Dermis blood vessel endothelial cell (primary cell): Measurements from ENCODE around the gene CCDC28A. TPM values are rescaled to one million over a fixed set of nuclear protein-coding genes. Genes with fewer than 3 reads are reported as not detected.
A peak's percentile ranks its signal among the peaks of the same experiment; 100 is the strongest.

Source experiments
- DNase-seq: peaks from one replicate; pipeline ENCODE4 v3.0.0; 2010
- total RNA-seq: library from RNA; depleted of rRNA; stranded (reverse); fragments of >200 nt; gene quantifications from 2 replicates; pipeline ENCODE4 v1.2.3, GENCODE V29; 2014

The CCDC28A gene
- total RNA-seq, 1 donor from 2014 or later: 22.1 TPM

DNA sequence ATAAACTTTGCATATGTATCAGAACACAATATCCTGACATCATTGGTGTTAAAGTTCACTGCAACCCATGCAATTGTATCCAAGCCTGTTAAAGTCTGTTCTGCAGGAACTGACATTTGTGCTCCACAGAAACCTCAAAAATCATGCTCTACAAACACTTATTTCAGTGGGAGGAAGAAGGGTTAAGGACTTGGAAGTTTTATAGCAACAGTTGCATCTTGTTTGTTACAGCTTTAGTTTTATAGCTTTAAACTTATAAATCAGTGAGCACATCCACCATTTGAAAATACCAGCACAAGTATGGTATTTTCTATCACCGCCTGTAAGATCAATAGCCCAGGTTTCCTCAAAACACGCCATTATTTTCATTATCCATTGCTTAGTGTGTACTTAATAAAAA, 23.2 kb downstream of the CCDC28A start:
- DNase-seq: no peak

DNA sequence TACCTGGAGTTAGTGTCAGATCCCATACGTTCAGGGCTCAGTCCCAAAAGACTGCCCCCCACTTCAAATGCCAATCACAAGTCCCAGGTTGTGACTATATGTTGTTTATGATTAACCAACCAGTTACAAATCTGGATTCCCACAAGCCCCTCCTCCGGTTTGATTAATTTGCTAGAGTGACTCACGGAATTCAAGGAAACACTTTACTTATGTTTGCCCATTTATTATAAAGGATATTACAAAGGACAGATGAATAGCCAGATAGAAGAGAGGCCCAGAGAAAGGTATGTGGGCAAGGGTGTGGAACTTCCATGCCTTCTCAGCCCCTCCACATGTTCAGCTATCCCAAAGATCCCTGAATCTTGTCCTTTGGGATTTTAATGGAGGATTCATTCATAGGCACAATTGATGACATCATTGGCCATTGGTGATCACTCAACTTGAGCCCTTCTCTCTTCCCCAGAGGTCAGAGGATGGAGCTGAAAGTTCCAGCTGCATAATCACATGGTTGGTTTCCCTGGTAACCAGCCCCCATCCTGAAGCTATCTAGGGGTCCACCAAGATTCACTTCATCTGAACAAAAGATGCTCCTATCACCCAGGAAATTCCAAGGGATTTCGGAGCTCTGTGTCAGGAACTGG, 24.4 kb downstream of the CCDC28A start:
- no peak for DNase-seq

- no peak for DNase-seq
Measured at GRCh38 chr6:138800377-138801150, 27.0 kb downstream of the CCDC28A start.

- DNase-seq: no peak
Measured at GRCh38 chr6:138803331-138803730, 29.8 kb downstream of the CCDC28A start.

- no peak for DNase-seq
Measured at GRCh38 chr6:138803861-138804260, 30.3 kb downstream of the CCDC28A start.

DNA sequence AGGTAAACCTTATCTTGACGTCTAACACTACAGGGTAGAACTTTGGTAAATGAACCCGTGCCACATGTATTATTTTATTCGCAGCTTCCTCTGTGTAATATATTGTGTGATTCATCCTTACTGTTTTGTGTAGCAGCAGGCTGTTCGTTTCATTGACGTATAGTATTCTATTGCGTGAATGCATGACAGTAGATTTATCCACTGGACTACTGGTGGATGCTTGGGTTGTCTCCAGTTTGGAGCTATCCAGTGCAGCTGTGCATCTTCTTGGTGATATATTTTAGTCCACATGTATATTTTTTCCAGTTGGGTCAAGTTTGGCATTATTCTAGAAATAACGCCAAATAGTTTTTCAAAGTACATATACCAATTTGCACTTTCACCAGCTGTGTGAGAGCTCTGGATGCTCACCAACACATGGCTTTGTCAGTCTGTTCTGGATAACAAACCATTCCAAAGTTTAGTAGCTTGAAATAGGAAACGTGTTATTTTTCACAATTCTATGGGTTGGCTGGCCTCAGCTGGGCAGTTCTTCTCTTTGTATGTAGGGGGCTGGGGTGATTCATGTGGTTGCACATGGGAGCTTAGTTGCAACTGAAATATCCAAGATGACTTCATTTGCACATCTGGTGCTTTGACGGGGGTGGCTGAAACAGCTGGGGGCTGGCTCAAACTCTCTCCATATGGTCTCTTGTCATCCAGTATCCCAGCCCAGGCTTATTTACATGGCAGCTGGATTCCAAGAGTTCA, 31.6 kb downstream of the CCDC28A start:
- no peak for DNase-seq

DNA sequence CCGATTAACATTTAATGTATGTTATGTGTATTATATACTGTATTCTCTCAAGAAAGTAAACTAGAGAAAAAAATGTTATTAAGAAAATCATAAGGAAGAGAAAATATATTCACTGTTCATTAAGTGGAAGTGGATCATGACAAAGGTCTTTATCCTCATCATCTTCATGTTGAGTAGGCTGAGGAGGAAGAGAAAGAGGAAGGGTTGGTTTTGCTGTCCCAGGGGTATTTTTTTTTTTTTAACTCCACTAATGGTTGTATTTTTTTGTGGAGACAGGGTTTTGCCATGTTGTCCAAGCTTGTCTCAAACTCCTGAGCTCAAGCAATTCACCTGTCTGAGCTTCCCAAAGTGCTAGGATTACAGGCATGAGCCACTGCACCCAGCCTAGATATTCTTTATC, 33.3 kb downstream of the CCDC28A start:
- no peak for DNase-seq

- DNase-seq: no peak
Measured at GRCh38 chr6:138809677-138810076, 36.1 kb downstream of the CCDC28A start.

GRCh38 chr6:138811866-138812265, 38.3 kb downstream of the CCDC28A start:
- no peak for DNase-seq

DNA sequence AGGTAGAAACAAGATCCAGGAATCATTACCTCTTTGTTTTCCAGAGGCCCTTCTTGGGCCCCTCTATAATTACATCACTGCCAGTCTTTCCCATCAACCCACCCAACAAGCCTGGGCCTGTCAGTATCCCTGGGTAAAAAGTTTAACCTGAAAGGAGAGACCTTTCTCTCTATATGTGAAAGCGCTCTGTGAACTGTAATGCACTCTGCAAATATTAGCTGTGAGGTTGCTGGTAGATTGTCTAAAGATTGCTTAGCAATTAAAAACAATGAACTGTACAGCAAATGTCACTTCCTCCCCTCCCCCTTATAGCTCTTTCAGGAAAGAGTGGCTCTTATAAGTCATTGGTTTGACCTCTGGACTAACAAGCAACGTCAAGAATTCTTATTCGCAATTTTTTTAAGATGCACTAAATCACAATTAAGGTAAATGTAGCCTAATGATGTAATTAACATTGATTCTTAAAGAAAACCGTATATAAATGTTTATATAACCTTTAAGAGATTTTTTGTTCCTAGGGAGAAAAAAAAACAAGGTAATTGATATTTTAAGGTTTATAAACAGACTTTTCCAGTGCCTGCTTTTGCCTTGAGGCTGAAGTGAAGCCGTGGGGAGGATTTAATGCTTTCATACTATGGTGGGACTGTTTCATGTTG, 40.7 kb downstream of the CCDC28A start:
- DNase-seq: peak; percentile 70

DNA sequence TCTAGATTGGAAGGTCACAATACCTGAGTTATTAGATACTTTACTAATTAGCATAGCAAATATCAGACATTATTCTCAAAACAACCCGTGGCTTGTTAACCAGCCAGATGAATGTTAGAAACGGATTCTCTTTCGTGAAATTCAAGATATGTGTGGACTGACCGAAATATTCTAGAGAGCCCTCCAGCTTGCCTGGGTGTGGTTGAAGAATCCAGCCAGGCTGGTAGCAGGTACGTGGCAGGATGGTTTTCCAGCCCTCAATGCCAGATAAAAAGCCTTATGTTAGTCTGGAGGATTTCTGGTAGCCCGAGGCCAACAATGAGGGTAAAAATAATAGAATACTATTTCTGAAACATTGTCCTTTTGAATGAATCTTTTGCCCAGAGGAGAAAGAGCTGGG, 41.7 kb downstream of the CCDC28A start:
- DNase-seq: no peak

DNA sequence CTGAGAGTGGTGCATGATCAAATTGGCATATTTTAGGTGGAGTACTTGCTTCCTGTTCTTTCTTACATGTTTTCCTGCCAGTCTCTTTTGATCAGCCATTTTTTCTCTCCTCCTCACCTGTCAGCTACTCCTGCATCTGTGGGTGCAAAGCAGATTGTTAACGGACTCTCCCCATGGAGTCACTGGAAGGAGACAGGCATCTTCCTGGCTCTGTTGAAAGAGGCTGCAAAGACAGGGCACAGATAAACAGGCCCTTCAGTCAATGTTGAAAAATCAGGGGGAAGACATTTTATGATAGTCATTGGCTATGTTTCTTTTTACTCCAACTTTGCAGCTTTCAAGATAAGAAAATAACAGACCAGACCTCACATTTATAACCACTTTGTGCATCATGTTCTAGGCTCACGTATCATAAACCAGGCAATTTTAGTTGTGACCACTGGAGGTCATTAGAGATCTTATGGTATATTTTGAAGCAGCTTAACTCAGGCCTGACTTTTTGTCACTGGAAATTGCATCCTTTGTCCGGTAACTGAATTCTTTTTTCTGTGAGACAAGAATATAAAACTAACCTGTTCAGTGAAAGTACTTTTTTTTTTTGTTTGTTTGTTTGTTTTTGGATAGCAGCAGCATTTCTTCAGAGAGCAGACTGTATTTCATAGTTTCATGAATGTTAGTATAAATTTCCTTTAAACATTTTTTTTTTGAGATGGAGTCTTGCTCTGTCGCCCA, 42.4 kb downstream of the CCDC28A start:
- DNase-seq: peak; percentile 82

DNA sequence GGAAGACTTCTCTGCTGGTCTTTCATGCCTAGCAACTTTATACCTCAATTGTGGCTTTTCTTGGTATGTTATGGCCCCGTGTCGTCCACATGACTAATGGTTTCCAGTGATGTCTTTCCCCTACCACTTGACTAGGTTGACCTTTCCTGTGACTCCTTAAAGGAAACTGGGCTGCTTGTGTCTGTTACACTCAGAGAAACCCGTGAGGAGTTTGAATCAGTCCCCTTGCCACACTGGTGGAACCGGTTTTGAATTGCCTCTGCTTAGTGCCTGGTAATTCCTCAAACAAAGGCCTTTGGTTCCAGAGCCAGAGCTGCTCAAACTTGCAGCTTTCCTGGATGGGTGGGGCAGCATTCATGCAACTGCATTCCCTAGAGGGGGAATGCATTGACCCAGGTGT, 44.2 kb downstream of the CCDC28A start:
- DNase-seq: peak; percentile 74

DNA sequence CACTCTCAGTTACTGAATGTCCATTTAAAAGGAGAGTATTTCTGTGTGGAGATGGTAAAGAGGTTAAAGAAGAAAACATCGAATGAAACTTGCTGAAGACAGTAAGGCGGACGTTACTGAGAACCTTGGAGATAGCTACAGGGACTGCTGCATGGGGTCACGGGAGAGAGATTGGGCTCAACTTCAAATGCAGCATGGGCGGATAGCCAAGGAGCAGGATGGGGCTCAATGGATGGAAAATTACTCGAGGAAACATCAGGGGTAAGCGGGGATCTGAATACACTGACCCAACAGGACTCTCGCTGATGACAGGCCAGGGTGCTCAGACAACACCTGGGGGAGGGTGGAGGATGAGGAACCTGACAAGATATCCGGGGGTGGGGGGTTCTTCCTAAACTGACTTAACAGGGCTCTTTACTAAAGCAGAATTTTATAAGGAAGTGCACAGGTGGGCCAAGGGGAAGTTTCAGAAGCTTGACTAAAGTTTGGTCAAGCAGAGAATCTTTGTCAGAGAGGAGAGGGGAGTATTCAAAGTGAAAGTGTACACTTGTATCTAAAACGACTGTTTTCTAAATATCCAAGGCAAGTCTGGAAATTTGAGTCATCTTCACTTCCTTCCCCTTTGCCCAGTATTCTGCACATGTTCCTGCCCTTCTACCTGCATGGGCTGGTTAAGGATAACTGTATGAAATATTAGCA, 45.1 kb downstream of the CCDC28A start:
- peak; percentile 41 for DNase-seq

- DNase-seq: no peak
Measured at GRCh38 chr6:138821519-138821918, 48.0 kb downstream of the CCDC28A start.

GRCh38 chr6:138824482-138825144, 51.0 kb downstream of the CCDC28A start:
- DNase-seq: peak; percentile 65

DNA sequence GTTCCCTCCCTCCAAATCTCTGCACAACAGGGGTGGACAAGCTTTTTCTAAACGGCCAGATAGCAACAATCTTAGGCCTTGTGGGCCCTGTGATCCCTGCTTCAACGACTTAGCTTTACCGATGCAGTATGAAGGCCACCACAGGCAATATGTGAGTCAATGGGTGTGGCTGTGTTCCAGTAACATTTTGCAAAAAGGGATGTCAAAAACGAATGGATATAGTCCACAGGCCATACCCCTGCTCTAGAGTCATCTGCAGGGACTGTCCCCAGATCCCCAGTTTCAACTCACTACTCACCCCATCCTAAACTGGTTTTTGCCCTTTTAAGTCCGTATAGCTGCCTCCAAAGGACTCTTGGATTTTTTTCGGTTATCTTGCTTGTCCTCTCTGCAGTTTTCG, 56.7 kb downstream of the CCDC28A start:
- no peak for DNase-seq

DNA sequence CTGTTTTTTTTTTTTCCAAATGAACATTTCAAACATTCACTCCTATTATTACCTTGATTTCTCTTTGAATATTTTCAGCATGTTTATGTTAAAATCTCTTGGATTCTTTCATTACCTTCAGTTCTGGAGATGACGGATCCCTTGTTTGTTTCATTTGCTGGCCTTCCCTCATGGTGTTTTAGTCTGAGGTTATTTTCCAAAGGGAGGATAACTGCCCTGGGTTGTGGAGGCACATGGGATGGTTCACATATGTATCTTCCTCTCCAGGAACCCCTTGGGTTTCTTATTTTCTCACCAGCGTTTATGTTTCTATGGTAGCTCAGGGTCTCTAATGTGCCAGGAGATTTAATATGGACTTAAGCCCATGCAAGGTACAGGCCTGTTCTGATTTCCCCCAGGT, 58.6 kb downstream of the CCDC28A start:
- no peak for DNase-seq

GRCh38 chr6:138833816-138834539, 60.4 kb downstream of the CCDC28A start:
- no peak for DNase-seq

DNA sequence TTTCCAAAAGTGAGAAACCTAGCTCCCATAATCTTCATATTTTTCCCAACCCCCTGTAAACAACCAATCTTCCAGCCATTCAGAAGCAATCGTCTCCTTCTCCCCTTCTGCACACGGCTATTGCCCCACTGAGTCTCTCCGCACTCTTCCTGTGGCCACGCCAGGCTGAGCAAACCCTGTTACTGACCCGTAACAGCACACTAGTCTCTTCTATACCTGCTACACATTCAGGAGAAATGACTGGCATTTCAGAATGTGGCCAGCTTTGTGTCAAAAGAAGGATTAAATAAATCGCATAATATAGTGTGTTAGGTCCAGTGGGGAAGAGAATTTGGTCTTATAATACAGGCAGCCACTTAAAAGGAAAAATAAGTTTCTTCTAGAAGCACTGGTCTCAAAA, 63.7 kb downstream of the CCDC28A start:
- no peak for DNase-seq
